Measurements from ENCODE around the gene ERAP2. TPM values are rescaled to one million over a fixed set of nuclear protein-coding genes. Genes with fewer than 3 reads are reported as not detected.
A peak's percentile ranks its signal among the peaks of the same experiment; 100 is the strongest.

ERAP2 gene
- total RNA-seq, 1 experiment from 2014 or later = 15.5 TPM

DNA sequence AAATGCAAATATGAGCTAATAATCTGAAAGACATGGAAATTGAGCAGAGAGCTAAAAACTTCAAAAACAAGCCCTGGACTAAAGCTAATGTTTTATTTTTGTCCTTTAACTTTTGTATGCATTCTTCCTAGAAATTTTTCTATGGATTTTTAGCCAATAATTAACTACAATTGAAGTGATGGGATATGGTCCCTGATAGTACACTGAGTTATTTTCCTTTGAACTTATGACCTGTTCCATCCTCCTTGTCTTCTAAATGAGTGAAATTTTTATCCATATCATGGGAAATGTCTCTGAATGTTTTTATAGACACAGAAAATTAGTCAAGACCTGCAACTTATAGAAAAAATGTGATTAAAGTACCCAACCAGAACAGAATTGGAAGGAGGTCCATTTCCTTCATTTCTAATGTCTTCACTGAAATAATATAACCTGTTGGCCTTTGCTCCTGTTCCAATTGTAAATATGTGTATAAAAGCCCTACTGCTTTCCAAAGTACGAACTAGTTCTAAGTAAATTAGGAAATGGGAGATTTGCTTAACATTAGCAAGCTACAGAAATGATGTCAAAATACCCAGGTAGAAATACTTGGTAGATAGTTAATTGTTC, 11.3 kb upstream of the ERAP2 start:
- intact Hi-C loops (cut with micrococcal nuclease; ENCODE audit: unreplicated experiment) = no loop called here
- ATAC-seq = no peak

DNA sequence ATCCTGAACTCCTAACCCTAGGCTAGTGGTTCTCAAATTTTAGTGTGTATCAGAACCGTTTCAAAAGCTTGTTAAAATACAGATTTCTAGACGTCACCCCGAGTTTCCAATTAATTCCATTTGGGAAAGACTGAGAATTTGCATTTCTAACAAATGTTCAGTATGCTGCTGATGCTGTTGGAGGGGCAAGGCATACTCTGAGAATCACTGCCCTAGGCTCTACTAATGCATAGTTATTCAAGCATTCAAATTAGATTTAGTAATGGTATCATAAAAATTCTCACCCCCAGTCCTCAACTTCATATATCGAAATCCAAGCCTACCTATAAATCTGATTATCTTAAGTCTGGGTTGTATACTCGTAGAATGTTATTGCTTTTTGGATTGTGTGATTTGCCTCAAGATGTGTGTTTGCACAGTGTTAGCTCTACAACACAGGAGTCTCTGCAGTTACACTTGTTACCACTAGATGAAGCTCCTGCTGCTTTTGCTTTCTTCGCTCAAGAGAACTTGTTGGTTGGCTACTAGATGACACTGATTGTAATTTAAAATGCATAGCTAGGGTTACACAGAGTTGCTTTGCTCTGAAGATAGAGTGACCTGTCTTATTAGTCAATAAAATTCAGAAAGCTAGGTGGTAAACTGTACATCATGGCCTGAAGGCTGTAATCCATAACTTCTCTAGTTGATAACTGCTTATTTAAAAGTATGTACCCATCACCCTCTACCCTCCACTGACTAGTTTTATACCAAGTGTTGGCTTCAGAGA, 7.5 kb upstream of the ERAP2 start:
- DNase-seq (ENCODE audit: low read depth, low spot score) = peak; percentile 79
- ChIA-PET CTCF (interaction anchor here (0.6 to 1.8 kb wide), 8 partner anchors 54 to 295 kb away, joined by 3 to 12 read pairs (median 4); partner anchors contain the start of gene LIX1), POLR2A (no interaction called here)
- Histone ChIP-seq H3K9me3 (ENCODE audit: control insufficient read depth, insufficient read depth, low read depth, low read length) (no peaks in the 10 kb centered on the region), H3K4me1 (ENCODE audit: control insufficient read depth, insufficient read depth, low read length) (no peaks in the 10 kb centered on the region), H3K27ac (ENCODE audit: low read length) (no peak overlapping the region), H3K36me3 (ENCODE audit: control insufficient read depth, insufficient read depth, low read length) (no peaks in the 10 kb centered on the region), H3K4me3 (ENCODE audit: low read depth in 2 of 2, low read length in 2 of 2) (no peak overlapping the region), H3K27me3 (ENCODE audit: control insufficient read depth, insufficient read depth, low read length) (peaks cover 7% of the 10 kb centered on the region; the same call in 1 of the 2 replicates)
- no peak for TF ChIP-seq TCF7L2 (IDR thresholded peaks at IDR 0.05; ENCODE audit: low read depth, low read length)
- TF ChIP-seq, protein P1, sequence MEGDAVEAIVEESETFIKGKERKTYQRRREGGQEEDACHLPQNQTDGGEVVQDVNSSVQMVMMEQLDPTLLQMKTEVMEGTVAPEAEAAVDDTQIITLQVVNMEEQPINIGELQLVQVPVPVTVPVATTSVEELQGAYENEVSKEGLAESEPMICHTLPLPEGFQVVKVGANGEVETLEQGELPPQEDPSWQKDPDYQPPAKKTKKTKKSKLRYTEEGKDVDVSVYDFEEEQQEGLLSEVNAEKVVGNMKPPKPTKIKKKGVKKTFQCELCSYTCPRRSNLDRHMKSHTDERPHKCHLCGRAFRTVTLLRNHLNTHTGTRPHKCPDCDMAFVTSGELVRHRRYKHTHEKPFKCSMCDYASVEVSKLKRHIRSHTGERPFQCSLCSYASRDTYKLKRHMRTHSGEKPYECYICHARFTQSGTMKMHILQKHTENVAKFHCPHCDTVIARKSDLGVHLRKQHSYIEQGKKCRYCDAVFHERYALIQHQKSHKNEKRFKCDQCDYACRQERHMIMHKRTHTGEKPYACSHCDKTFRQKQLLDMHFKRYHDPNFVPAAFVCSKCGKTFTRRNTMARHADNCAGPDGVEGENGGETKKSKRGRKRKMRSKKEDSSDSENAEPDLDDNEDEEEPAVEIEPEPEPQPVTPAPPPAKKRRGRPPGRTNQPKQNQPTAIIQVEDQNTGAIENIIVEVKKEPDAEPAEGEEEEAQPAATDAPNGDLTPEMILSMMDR (IDR thresholded peaks at IDR 0.05) = peak; percentile 92
- TF ChIP-seq, protein P2, sequence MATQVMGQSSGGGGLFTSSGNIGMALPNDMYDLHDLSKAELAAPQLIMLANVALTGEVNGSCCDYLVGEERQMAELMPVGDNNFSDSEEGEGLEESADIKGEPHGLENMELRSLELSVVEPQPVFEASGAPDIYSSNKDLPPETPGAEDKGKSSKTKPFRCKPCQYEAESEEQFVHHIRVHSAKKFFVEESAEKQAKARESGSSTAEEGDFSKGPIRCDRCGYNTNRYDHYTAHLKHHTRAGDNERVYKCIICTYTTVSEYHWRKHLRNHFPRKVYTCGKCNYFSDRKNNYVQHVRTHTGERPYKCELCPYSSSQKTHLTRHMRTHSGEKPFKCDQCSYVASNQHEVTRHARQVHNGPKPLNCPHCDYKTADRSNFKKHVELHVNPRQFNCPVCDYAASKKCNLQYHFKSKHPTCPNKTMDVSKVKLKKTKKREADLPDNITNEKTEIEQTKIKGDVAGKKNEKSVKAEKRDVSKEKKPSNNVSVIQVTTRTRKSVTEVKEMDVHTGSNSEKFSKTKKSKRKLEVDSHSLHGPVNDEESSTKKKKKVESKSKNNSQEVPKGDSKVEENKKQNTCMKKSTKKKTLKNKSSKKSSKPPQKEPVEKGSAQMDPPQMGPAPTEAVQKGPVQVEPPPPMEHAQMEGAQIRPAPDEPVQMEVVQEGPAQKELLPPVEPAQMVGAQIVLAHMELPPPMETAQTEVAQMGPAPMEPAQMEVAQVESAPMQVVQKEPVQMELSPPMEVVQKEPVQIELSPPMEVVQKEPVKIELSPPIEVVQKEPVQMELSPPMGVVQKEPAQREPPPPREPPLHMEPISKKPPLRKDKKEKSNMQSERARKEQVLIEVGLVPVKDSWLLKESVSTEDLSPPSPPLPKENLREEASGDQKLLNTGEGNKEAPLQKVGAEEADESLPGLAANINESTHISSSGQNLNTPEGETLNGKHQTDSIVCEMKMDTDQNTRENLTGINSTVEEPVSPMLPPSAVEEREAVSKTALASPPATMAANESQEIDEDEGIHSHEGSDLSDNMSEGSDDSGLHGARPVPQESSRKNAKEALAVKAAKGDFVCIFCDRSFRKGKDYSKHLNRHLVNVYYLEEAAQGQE (IDR thresholded peaks at IDR 0.05; ENCODE audit: insufficient read depth in 1 of 2, low read depth in 2 of 2, low read length in 1 of 2) = no peak
- no peak for TF ChIP-seq POLR2AphosphoS5 (IDR thresholded peaks at IDR 0.05; ENCODE audit: low read depth, low read length)
- no peak for TF ChIP-seq SIN3A (IDR thresholded peaks at IDR 0.05; ENCODE audit: borderline replicate concordance, insufficient read depth, low read depth, low read length)
- in situ Hi-C loops (cut with HindIII; ENCODE audit: low pct_unique_long_range_greater_than_20kb, low sequenced_read_pairs) (no loop called here), intact Hi-C loops (cut with micrococcal nuclease; ENCODE audit: unreplicated experiment) (loop anchor here (2.0 kb wide), 1 partner anchor 294 kb away; no protein-coding TSS in a partner anchor)
- peak; percentile 93 for ATAC-seq
- no TSS peak for BruUV-seq (replicated peaks)

More for the DNA sequence above, 11.3 kb upstream of the ERAP2 start:
- in situ Hi-C loops (cut with HindIII; ENCODE audit: low pct_unique_long_range_greater_than_20kb, low sequenced_read_pairs) = no loop called here
- BruUV-seq (replicated peaks) = no TSS peak
- Histone ChIP-seq H3K4me1 (ENCODE audit: control insufficient read depth, insufficient read depth, low read length) (no peaks in the 10 kb centered on the region), H3K27me3 (ENCODE audit: control insufficient read depth, insufficient read depth, low read length) (peaks cover 8% of the 10 kb centered on the region; the same call in 1 of the 2 replicates), H3K27ac (ENCODE audit: low read length) (no peak overlapping the region), H3K36me3 (ENCODE audit: control insufficient read depth, insufficient read depth, low read length) (no peaks in the 10 kb centered on the region), H3K4me3 (ENCODE audit: low read depth in 2 of 2, low read length in 2 of 2) (no peak overlapping the region), H3K9me3 (ENCODE audit: control insufficient read depth, insufficient read depth, low read depth, low read length) (no peaks in the 10 kb centered on the region)
- DNase-seq (ENCODE audit: low read depth, low spot score) = no peak
- CTCF ChIA-PET = no interaction called here
- POLR2A ChIA-PET = interaction anchor here (0.5 kb wide), 1 partner anchor 131 kb away, joined by 3 read pairs; no protein-coding TSS in a partner anchor
- no peak for TF ChIP-seq SIN3A (IDR thresholded peaks at IDR 0.05; ENCODE audit: borderline replicate concordance, insufficient read depth, low read depth, low read length)
- TF ChIP-seq POLR2AphosphoS5 (IDR thresholded peaks at IDR 0.05; ENCODE audit: low read depth, low read length) = no peak
- TF ChIP-seq, protein P2 (IDR thresholded peaks at IDR 0.05; ENCODE audit: insufficient read depth in 1 of 2, low read depth in 2 of 2, low read length in 1 of 2) = no peak
- no peak for TF ChIP-seq TCF7L2 (IDR thresholded peaks at IDR 0.05; ENCODE audit: low read depth, low read length)
- TF ChIP-seq, protein P1 (IDR thresholded peaks at IDR 0.05) = no peak
